Measurements from ENCODE around the gene GRIK5. TPM values are rescaled to one million over a fixed set of nuclear protein-coding genes. Genes with fewer than 3 reads are reported as not detected.
A peak's percentile ranks its signal among the peaks of the same experiment; 100 is the strongest.

GRIK5 gene
- total RNA-seq, 1 experiment from 2014 or later: 0.48 TPM

DNA sequence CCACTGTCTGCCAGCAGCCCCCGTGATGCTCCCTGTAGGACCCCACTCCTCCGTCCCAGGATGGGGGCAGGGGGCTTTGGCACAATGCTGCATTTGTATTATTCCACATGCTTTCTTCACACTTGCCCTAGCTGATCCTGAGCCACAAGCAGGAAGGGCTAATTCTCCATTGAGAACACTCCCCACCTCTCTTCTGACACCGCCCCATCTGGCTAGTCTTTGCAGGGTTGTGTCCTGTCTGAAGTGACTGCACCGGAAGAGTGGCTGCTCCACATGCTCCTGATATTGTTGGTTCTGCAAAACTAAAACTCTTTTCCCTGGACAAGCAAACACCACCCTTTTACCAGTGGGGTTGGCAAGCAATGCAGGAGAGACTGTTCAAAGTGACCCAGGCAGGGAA lies 23.9 kb upstream of the GRIK5 start:
- Histone ChIP-seq H3K27me3 (replicated peaks; ENCODE audit: control insufficient read depth, insufficient read depth, low read length) (no peaks in the 10 kb centered on the region), H3K9me3 (no peaks in the 10 kb centered on the region), H3K36me3 (ENCODE audit: control insufficient read depth, insufficient read depth, low read length) (no peaks in the 10 kb centered on the region), H3K4me1 (peaks cover 4% of the 10 kb centered on the region; the same call in 1 of the 2 replicates), H3K4me3 (ENCODE audit: low read depth, low read length) (no peak overlapping the region)
- intact Hi-C loops (cut with micrococcal nuclease; ENCODE audit: unreplicated experiment): no loop called here
- no peak overlapping the region for H3K27ac Mint-ChIP-seq (ENCODE audit: unreplicated experiment)
- H3K9me3 Mint-ChIP-seq (ENCODE audit: unreplicated experiment): no peaks in the 10 kb centered on the region
- CTCF ChIA-PET: no interaction called here
- TF ChIP-seq CTCF (IDR thresholded peaks at IDR 0.05; ENCODE audit: insufficient read depth in 1 of 2, low read depth in 1 of 2, low read length in 1 of 2, severe bottlenecking in 1 of 2, unreplicated experiment in 1 of 2): no peak
- no peak overlapping the region for H3K4me3 Mint-ChIP-seq (ENCODE audit: unreplicated experiment)
- no peaks in the 10 kb centered on the region for H3K4me1 Mint-ChIP-seq (ENCODE audit: low read depth, unreplicated experiment)
- H3K27me3 Mint-ChIP-seq (ENCODE audit: insufficient read depth, unreplicated experiment): peaks cover 4% of the 10 kb centered on the region
- POLR2A ChIA-PET: interaction anchor here (0.6 kb wide), 1 partner anchor 71 kb away, joined by 6 read pairs; no protein-coding TSS in a partner anchor
- no peaks in the 10 kb centered on the region for H3K36me3 Mint-ChIP-seq (ENCODE audit: insufficient read depth, unreplicated experiment)
- no TSS peak for BruUV-seq (replicated peaks)
- no peak for DNase-seq

- no peaks in the 10 kb centered on the region for H3K27me3 ChIP-seq (replicated peaks; ENCODE audit: control insufficient read depth, insufficient read depth, low read length)
- H3K27me3 Mint-ChIP-seq (ENCODE audit: insufficient read depth, unreplicated experiment): peaks cover 4% of the 10 kb centered on the region
- H3K36me3 ChIP-seq (ENCODE audit: control insufficient read depth, insufficient read depth, low read length): no peaks in the 10 kb centered on the region
- no TSS peak for BruUV-seq (replicated peaks)
- H3K4me3 ChIP-seq (ENCODE audit: low read depth, low read length): no peak overlapping the region
- no peak overlapping the region for H3K27ac Mint-ChIP-seq (ENCODE audit: unreplicated experiment)
- TF ChIP-seq CTCF (IDR thresholded peaks at IDR 0.05; ENCODE audit: insufficient read depth in 1 of 2, low read depth in 1 of 2, low read length in 1 of 2, severe bottlenecking in 1 of 2, unreplicated experiment in 1 of 2): no peak
- no peak overlapping the region for H3K4me3 Mint-ChIP-seq (ENCODE audit: unreplicated experiment)
- intact Hi-C loops (cut with micrococcal nuclease; ENCODE audit: unreplicated experiment): no loop called here
- H3K9me3 Mint-ChIP-seq (ENCODE audit: unreplicated experiment): no peaks in the 10 kb centered on the region
- ChIA-PET CTCF (no interaction called here), POLR2A (no interaction called here)
- H3K9me3 ChIP-seq: no peaks in the 10 kb centered on the region
- H3K4me1 ChIP-seq: peaks cover 4% of the 10 kb centered on the region; the same call in 1 of the 2 replicates
- DNase-seq: no peak
- no peaks in the 10 kb centered on the region for H3K4me1 Mint-ChIP-seq (ENCODE audit: low read depth, unreplicated experiment)
- no peaks in the 10 kb centered on the region for H3K36me3 Mint-ChIP-seq (ENCODE audit: insufficient read depth, unreplicated experiment)
Observed at GRCh38 chr19:42093505-42093904, 23.5 kb upstream of the GRIK5 start.

DNA sequence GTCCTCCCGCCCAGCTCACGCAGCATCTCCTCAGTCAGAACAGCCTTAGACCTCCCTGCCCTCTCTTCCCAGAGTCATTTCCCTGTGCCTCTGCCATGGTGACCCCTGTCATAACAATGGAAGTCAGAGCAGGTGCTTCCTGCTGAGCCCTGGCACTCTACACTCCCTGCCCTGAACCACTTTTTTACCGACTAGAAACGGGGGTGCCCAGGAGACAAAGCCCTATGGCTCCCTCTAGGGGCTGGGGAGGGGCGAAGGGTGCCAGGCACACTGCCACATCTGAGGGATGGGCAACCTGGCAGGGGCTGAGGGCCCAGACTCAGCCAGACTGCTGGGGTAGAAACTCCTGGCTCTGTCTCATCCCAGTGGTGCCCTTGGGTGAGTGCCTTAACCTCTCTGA lies 22.3 kb upstream of the GRIK5 start:
- H3K9me3 Mint-ChIP-seq (ENCODE audit: unreplicated experiment): no peaks in the 10 kb centered on the region
- H3K4me1 Mint-ChIP-seq (ENCODE audit: low read depth, unreplicated experiment): peaks cover under 1% of the 10 kb centered on the region
- H3K36me3 ChIP-seq (ENCODE audit: control insufficient read depth, insufficient read depth, low read length): no peaks in the 10 kb centered on the region
- H3K4me3 ChIP-seq (ENCODE audit: low read depth, low read length): no peak overlapping the region
- intact Hi-C loops (cut with micrococcal nuclease; ENCODE audit: unreplicated experiment): no loop called here
- H3K27me3 Mint-ChIP-seq (ENCODE audit: insufficient read depth, unreplicated experiment): peaks cover 4% of the 10 kb centered on the region
- CTCF ChIA-PET: interaction anchor here (1.0 kb wide), 1 partner anchor 11 kb away, joined by 5 read pairs; no protein-coding TSS in a partner anchor
- H3K27ac Mint-ChIP-seq (ENCODE audit: unreplicated experiment): no peak overlapping the region
- POLR2A ChIA-PET: interaction anchor here (0.6 kb wide), 1 partner anchor 233 kb away, joined by 5 read pairs; the partner anchor contains the start of gene RPS19
- peak in 1 of 2 experiments; percentile 52 for DNase-seq
- BruUV-seq (replicated peaks): no TSS peak
- peak; percentile 51 to 60 for TF ChIP-seq CTCF (IDR thresholded peaks at IDR 0.05; ENCODE audit: insufficient read depth in 1 of 2, low read depth in 1 of 2, low read length in 1 of 2, severe bottlenecking in 1 of 2, unreplicated experiment in 1 of 2)
- H3K4me3 Mint-ChIP-seq (ENCODE audit: unreplicated experiment): no peak overlapping the region
- no peaks in the 10 kb centered on the region for H3K9me3 ChIP-seq
- H3K4me1 ChIP-seq: no peaks in the 10 kb centered on the region
- H3K36me3 Mint-ChIP-seq (ENCODE audit: insufficient read depth, unreplicated experiment): no peaks in the 10 kb centered on the region
- no peaks in the 10 kb centered on the region for H3K27me3 ChIP-seq (replicated peaks; ENCODE audit: control insufficient read depth, insufficient read depth, low read length)
